ENCODE measurements around the gene SIK2.
"Not testable (repeated sequence)": the region's sequence is repeated elsewhere in the genome, so short reads cannot be mapped to it uniquely, and the experiment has no call there.

SIK2 gene

DNA sequence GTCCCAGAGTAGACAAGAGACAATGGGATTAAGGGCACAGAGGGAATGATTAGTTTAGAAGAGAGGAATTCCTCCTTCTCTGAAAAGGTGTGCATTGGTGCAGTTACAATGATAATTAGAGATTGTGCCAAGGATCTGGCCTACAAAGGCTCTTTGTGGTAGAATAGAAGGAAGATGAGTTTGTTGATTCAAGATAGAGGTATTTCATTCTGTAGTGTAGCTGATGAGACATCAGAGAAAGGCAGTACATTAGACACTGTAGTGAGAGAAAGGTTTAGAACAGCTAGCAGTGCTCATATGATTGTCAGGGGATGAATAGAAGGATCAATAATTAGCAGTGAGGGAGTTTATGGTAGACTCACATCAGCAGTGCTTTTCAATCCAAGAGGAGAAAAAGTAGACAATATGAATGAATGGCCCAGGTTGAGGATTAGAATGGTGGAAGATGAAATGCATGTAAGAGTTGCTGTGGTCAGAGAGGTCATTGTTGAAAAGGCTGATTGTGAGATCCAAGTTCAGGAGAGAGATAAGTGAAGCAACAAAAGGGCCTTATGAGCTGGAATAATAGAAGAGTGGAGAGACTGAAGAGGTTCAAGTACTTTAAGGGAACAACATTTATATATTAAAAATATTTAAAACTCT, 28.9 kb downstream of the SIK2 start:
- DNase-seq, result no peak

DNA sequence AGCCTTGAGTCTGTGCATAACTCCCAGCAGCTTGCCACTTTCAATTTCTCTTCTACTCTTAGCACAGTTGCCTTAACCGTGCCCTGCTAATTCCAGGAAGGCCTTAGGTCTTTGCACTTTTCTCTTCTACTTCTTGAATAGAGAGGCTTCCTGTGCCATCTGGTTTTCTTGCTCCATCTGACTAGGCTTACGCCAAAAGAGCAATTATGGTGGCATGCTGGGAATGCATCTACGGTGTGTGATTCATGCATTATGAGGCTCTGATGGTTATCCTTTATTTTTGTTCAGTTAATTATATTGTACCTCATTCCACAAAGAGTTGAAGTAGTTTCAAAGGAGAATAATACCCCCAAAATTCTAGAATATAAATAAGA, 29.4 kb downstream of the SIK2 start:
- no peak for DNase-seq

DNA sequence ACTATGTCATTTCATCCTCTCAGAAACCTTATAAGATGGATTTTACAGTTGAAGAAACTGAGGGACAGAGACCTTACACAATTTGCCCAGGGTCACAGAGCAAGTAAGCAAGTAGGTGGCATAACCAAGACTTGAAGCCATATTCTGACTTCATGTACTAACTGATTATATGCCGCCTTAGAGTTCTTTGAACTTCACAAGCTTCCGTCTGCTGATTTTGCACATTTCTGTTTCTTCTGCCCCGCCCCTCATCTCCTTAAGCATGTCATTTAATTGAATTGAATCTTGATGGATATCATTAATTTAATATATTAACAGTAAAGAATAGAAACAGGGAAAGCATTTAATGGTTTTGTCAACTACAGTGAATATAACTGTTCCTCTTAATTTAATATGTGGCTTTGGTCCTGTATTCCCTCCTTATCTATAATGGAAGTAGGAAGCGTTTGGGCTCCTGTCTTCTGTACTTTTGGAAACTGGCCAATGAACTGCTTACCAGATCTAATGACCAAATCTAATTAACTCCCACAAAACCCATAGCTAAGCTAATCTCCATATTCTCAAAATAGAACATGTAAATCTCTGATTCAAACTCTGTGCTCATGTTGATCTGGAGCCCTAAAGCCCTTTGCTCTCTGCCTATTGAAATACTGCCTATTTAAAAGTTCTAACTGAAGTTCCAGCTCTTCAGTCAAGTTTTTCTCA, 30.4 kb downstream of the SIK2 start:
- DNase-seq, result no peak

DNA sequence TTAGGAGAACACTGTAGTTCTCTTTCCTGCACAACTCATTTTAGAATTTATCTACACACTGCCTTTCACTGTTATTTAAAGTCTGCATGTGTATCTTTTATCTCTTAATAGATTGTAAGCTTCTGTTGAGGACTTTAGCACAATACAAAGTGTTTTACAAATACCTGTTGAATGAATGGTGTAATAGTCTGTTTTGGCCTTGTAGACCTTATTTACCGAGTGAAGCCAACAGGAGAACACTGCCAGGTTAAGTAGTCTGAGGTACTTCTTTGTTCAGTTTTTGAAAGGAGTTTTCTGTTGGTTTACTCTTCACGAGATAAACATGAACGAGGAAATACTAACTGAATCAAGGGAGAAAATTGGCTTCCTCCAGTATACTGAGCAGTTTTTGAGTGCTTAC, 31.0 kb downstream of the SIK2 start:
- DNase-seq, result no peak

DNA sequence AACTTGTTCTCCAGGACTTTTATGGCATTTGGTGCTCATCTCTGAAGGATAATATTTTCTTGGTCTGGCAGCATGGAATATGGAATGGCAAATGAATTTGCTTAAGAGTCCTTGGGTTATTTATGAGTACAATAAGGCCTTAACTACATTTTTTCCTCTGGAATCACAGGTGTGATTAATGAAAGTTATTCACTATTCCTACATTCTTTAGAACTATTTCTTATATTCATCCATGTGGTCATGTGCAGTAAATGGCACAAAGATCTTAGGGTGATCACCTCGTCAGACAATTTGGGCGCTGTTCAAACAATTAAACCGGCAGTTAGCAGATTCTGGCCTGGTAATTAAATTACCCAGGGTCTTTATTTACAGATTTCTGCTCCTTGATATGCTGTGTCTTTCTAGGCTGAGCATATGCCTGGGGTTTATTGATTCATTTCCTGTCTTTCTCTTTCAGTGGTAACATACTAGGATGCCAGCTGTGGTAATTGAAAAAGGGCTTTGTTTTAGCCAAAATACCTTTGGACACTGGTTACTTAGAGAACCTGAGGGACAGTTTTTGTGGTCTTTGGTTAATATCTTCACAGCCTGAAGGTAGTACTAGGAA, 31.6 kb downstream of the SIK2 start:
- no peak for DNase-seq

DNA sequence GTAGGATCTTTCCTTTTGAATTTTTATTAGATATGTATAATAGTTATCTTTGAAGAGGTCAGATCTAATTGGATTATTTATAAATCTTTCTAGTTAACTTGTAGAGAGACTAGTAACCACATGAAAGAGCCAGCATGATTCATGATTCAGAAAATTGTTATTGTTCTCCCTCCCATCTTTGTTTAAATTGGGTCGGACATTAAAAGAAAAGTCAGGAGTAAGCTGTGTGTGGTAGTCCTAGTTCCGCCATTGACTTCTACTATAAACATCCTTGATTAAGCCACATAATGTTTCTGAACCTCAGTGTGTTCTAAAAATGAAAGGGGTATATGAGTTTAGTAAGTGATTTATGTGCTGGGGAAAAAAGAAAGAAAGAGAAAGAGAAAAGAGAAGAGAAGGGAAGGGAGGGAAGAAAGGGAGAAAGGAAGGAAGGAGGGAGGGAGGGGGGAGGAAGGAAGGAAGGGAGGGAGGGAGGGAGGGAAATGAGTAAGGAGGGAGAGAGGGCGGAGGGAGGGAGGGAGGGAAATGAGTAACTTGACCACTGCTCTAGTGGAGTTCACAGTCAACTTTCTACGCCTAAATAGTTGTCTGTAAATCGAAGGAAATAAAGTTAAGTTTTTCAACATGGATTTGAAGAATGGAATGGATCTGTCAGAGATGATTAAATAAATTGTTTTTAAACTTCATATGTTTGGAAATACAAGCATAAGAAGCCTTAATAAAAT, 32.9 kb downstream of the SIK2 start:
- DNase-seq, result no peak

DNA sequence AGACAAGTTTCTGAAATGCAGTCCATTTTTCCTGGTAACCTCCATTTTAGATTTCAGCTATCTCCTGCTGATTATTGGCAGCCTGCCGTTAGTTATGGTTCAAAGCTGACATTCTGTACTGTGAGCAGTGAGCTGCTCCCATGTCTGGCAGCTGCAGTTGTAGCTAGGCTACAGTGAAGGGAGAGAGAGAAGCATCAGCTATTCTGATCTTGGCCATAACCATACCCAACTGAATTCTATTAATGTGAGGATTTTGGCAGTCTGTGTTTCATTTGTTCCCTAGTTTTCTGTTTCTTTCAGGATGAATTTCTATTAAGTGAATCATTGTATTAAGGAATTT, 33.4 kb downstream of the SIK2 start:
- DNase-seq, result no peak

DNA sequence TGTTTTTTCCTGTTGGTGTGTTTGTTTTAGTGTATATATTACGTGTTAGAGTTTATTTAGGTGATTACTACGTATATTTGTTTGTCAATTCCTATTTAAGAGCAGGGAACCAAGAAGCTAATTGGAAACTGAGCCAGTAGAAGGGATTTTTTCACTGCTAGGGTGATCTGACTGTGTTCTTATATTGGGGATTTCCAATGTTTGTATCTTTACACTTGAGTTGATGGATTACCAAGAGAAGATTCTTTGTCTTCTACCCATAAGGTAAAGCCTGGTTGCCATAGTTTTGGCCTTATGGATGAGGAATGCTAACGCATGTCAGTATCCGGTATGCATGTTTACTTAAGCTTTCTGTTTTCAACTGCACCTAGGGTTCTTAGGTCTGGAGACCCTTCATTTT, 35.6 kb downstream of the SIK2 start:
- DNase-seq, result no peak

DNA sequence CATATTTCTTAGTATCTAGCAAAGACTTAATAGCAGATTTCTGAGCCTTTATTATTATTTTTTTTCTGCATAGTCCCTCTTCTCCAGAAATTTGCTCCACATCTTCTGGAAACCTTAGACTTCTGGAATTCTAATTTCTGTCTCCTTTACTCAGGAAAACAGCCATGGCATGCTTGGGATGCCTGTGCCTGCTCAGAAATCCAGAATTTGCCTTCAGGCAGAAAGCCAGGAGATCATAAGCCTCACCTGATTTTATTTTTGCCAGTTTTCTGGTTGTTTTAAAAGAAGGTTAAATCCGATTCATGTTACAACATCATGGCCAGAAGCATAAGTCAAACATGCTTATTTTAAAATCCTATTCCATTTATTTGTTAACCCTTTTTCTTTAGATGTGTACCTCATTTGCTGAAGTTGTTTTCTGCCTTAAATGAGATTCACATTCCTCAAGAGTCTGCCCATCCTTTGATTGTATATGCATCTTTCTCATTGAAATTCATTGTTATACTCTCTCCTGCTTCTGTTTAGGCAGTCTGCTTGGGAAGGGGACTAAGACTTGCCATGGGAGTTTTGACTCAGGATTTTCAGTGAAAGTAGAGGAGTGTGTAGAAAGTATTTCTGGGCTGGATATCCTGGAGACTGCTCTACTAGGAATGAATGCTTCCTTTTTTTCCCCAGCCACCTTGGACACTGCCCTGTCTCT, 37.1 kb downstream of the SIK2 start:
- DNase-seq, result no peak

DNA sequence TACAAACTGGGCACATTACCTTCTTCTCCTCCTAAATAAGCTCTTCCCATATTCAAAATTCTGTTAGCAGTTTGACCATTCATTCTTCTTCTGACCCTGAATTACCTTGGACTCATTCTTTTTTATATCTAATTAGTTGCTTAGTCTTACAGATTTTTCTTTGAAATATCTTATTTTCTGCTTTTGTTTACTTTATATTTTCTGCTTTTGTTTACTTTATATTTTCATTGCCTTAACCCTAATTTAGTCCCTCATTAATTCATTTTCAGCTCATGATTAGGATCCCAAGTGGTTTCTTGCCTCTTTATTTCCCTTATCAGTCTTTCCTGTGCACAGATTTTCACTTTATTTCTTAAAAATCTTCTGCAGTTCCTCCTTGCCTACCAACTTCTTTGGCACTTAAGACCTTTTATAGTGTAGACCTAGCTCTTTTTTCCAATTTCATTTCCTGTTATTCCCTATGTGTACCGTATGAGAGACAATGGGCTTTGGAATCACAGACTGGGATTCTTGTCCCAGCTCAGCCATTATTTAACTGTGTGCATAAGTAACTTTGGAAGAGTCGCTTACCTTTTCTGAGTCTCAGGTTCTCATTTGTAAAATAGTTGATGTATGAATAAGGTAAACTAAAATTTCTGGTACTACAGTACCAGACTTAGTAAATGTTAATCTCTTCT, 39.2 kb downstream of the SIK2 start:
- no peak for DNase-seq

DNA sequence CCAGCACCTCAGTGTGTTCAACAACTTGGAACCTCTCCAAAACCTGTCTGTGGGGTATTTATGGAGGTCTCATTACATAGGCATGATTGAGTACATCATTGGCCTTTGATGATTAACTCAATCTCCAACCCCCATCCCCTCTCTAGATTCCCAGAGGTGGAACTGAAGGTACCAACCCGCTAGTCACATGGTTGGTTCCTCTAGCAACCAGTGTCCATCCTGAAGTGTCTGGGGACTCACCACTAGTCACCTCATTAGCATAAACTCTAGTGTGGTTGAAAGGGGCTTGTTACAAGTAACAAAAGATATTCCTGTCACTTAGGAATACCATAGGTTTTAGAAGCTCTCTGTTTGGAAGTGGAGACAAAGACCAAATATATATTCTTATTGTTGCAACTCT, 40.3 kb downstream of the SIK2 start:
- no peak for DNase-seq

DNA sequence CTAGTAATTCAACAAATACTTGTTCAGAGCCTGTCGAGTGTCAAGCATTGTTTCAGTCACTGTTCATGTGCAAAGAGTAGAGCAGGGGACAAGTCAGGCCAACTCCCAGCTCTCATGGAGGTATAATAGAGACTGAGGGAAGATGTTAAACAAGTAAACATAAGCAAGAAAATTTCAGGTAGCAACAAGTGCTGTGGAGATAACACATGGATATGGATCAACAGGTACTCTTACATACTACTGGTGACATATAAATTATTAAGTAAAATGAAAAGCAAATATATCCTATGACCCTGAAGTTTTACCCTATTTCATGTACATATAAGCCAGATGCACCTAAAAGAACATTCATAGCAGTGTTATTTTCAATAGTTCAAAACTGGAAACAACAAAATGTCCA, 42.7 kb downstream of the SIK2 start:
- DNase-seq, result no peak

DNA sequence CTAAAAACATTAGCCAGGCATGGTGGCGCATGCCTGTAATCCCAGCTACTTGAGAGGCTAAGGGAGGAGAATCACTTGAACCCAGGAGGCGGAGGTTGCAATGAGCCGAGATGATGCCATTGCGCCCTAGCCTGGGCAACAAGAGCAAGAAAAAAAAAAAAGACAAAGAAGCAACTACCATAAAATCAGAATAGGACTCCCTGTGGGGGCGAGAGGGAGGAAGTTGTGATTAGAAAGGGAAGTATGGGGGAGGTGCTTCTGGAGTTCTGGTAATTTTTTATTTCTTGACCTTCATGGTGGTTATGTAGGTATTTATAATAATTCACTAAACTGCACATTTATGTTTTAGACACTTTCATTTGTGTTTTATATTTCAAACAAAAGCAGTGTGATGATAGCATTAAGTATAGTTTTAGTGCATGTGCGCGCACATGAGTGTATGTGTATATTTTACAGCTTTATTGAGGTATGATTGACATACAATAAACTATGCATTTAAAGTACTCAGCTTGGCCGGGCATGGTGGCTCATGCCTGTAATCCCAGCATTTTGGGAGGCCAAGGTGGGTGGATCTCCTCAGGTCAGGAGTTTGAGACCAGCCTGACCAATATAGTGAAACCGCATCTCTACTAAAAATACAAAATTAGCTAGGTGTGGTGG, 43.5 kb downstream of the SIK2 start:
- DNase-seq, result no peak

DNA sequence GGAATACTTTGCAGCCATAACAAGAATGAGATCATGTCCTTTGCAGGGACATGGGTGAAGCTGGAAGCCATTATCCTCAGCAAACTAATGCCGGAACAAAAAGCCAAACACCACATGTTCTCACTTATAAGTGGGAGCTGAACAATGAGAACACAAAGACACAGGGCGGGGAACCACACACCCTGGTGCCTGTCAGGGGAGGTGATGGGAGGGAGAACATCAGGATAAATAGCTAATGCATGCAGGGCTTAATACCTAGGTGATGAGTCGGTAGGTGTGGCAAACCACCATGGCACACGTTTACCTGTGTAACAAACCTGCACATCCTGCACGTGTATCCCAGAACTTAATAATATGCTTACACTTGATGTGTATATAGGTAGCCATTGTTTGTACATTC, 49.1 kb downstream of the SIK2 start:
- DNase-seq, result not testable (repeated sequence)

DNA sequence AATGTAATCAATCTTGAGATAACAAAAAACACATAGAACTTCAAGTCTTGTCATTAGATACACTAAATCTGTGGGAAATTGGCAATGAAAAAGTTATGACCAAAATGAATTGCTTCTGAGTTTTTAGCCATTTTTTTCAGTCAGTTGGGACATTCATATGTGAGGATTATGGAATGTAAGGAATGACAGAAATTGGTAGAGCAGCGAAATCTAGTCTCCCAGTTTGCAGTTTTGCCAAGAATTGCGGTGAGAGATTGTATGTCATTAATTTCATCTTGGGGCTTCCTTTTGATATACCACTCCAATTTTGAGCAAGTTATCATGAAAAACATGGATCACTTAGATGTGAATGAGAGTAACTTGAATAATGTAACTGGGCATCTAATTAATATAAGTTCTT, 49.9 kb downstream of the SIK2 start:
- no peak for DNase-seq

DNA sequence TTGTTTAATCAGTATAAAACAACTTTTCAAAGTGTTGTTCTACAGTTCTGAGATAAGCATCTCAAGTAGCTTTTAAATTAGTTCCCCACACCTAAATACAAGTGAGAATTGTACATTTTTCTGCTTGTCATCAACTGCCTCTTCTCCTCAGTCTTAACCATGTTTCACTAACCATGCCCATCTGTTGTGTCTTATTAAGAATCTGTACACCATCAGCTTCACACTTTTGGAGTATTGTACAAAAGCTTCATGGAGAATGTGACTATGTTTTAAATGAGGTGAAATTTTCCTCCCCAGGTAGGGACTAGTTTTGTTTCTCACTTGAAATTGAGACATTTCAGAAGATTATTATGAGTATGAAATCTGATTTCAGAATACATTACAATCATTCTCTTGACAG, 52.4 kb downstream of the SIK2 start:
- no peak for DNase-seq

DNA sequence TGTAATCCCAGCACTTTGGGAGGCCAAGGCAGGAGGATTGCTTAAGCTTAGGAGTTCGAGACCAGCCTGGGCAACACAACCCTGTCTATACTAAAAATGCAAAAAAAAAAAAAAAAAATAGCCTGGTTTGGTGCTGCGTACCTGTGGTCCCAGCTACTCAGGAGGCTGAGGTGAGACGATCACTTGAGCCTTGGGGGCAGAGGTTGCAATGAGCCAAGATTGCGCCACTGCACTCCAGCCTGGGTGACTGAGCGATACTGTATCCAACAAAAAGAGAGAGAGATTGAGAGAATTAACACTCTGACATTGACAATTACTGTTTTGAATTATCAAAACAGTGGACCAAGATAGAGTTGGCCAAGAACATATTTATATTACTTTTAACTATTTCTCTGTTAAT, 53.7 kb downstream of the SIK2 start:
- no peak for DNase-seq

DNA sequence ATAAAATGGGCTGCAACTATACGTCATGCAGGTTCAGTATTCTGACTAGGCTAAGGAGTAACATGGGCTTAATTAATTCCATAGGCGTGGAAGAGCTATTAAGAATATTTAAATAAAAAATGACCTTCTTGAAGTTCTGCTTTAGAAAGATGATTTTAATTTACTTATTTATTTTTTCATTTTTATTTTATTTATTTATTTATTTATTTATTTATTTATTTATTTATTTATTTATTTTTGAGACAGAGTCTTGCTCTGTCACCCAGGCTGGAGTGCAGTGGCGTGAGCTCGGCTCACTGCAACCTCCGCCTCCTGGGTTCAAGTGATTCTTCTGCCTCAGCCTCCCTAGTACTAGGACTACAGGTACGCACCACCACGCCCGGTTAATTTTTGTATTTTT, 55.7 kb downstream of the SIK2 start:
- not testable (repeated sequence) for DNase-seq

DNA sequence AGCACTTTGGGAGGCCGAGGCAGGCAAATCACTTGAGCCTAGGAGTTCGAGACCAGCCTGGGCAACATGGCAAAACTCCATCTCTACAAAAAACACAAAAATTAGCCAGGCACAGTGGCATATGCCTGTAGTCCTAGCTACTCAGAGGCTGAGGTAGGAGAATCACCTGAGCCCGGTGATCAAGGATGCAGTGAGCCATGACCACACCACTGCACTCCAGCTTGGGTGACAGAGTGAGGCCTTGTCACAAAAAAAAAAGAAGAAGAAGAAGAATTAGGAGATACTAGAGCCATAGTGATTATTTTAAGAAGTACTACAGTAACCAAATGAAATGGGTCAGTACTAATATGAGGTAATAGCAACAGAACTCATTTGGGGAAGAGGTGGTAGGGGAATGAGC, 56.2 kb downstream of the SIK2 start:
- not testable (repeated sequence) for DNase-seq

DNA sequence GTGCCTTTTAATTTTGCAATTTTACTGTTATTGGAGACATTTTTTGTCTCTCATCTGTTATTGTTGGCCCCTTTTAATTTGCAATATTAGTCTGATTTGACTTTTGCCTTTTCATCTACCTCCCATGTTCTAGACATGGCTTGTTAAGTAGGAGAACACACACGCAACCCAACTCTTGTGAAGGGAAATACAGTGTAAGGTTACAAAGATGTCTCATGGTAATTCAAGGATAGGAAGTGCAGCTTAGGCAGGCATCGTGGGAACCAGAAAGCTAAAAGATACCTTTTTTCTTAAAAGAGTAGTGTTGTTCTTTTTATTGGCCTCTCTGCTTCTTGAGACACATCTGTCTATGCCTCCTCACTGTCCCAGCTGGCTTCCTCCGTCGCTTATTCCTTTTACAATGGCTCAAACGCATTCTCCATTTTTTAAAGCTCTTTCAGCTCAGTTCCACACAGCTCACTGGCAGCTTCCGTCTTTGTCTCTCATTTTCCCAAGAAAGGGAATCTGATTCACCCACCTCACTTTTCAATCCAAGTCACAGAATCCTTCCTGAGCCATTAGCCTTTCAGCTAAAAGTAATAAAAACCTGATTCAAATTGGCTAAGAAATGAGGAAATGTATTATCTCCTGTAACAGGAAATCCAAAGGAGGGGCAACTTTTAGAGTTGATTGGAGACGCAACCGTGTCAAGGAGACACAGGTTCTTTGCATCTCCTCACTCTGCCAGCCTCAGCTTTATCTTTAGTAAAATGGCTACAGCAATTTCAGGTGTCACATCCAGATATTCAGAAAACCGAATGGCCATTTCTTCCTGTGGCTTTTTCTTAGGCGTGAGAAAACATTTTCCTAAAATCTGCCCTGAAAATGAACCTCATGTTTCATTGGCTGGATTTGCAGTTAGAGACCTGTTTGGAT, 57.2 kb downstream of the SIK2 start:
- DNase-seq, result no peak

DNA sequence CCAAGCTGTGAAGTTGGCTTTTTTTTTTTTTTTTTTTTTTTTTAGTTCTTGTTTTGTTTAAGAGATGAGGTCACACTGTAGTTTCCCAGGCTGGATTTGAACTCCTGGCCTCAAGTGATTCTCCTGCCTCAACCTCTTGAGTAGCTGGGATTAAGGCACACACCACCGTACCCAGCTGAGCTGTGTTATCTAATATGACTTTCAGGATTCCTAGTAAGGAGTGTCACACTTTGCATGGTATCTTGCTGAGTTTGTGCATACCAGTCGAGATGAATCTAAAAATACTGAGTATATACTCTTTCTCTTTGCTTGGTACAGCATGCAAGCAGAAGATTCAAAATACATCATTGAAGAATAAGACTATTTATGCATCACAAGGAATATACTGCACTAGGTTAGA, 58.6 kb downstream of the SIK2 start:
- DNase-seq, result no peak

Measured in stimulated activated CD4-positive, alpha-beta T cell treated with anti-CD3 and anti-CD28 coated beads, Interleukin-1b, Interleukin-23, amount 100 ng/mL, for 48 hours (primary cell).